COLO668 (cell line): ENCODE results near the gene RNF207.
A peak's percentile ranks its signal among the peaks of the same experiment; 100 is the strongest.

Experiments
- DNase-seq: peaks from one replicate; lab custom pipeline; 2025; ENCODE audit not compliant: unreplicated experiment; lab: John Stamatoyannopoulos, UW

Gene RNF207

DNA sequence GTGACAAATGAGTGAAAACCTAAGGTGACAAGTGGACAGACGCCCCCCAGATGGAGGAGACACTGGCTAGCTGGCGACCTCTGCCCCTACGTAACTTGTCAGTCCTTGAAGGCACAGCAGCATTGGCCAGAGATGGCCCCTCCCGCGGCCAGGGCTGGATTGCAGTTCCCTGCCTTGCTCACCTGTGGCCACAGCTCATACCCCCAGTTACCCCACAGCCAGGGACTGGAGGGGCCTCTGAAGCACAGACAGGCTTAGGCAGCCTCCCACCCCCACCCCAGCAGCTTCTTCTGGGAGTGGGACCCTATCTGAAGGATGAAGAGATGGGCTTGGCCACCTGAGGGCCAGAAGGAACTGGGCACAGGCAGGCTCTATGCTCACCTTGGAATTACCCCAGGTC, 41.7 kb downstream of the RNF207 start:
- no peak for DNase-seq

DNA sequence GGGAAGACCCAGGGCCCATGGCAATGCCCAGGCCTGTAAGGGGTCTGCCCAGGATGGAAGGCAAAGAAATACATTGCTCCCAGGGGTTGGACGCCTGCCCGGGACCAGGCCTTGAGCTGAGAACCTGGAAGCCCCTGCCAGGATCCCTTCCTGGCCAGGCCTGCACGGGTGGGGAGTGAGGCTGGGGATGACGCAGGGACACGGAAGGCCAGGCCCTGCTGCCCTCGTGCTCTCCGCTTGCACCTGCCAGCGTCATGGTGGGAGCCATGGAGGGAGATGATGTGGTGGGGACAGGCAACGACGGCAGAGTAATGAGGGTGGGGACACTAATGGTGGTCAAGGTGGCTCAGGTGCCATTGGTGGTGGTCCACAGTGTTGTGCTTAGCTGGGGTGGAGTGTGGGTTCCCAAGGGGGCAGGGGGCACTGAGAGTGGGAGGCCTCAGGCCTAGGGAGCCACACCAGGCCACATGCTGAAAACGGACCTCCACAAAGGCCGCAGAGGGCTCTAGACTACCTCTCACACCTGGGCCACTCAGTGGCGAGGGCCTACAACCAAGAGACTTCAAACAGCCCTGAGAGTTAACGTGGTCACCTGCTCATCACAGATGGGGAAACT, 42.4 kb downstream of the RNF207 start:
- no peak for DNase-seq

DNA sequence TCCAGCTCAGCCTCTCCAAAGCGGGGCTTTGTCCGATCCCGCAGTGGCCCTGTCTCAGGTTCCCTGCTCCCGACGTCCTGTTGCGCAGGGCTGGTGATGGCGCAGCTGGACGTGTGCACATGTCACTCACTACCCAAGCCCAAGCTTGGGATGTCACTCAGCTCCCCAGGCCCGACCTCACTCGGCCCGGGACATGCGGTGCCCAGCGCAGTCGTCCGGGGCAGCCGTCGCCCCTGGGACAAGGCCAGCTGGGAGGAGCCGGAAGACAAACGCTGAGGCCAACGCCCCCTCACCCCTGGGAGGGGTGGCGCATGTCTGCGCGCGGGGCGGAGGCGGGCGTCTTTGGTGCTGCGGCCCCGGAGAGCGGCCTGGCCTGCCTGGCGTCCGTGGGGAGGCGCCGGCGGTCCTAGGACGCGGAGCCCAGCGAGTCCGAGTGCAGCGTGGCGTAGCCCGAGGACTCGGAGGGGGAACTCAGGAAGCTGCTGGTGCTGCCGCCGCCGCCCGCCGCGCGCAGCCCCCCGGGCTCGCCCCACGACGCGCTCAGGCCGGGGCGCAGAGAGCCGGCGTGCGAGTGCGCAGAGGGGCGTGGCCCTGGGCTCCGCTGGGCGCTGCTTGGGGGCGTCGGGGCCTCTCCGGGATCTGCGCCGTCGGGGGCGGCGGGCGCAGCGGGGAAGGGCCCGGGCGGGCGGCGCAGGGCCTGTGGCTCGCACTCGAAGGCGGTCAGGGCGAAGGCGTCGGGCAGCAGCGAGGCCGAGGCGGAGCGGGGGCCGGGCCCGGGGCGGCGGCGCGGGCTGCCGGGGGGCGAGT, 43.2 kb downstream of the RNF207 start:
- peak; percentile 49 for DNase-seq

DNA sequence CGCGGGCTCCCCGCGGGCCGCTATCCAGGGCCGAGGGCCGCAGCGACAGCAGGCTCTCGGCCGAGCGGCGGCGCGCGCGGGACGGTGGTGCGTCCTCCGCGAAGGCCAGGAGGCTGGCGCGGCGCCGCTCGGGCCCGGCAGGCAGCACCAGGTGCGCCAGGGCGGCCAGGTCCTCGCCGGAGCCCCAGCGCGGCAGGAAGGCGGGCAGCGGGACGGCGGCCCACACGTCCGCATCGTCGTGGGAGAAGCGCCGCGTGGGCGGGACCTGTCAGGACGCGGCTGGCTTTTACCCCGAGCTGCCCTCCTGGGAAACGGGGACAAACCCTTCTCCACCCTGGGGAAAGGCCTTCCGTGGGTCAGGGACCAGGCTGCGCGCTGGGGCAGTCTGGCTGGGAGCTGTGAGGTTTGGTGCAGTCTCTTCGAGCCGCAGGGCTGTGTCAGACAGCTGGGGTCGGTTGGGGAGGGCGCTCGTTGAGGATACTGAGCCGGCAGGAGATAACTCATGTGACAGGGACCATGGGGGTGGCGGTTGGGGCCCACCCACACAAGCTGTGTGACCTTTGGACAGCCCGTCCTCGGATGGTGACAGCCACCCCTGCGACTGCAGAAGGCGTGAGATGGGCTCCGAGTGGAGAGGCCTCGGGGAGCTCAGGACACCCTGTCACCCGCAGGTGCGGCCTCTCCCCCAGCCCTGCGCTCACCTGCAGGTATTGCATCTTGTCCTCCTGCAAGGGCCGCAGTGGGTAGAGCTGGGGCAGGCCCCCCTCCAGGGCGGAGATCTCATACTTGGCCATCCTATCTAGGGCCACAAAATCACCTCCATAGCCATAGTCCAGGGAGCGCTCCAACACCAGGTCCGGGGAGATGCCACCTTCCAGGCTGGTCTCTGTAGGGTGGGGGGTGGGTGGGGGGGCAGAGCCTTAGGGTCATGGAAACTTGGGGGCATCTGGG, 44.1 kb downstream of the RNF207 start:
- DNase-seq = peak; percentile 81

DNA sequence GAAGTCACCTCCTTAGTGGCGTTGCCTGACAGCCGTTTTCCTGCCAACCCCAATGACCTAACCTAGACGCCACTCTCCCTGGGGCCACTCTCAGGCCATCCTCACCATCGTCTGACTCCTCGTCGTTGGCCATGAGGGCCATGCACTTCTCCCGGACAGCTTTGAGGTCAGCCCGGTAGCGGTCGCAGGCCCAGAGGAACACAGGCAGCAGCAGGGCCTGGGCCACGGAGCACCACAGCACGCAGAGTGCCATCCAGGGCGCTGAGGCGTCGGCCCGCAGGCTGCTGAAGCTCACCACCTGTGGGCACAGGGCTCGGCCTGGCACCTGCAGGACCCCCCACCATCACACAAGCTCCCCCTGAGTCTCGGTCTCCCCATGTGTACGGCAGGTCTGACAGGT, 45.3 kb downstream of the RNF207 start:
- DNase-seq = no peak

DNA sequence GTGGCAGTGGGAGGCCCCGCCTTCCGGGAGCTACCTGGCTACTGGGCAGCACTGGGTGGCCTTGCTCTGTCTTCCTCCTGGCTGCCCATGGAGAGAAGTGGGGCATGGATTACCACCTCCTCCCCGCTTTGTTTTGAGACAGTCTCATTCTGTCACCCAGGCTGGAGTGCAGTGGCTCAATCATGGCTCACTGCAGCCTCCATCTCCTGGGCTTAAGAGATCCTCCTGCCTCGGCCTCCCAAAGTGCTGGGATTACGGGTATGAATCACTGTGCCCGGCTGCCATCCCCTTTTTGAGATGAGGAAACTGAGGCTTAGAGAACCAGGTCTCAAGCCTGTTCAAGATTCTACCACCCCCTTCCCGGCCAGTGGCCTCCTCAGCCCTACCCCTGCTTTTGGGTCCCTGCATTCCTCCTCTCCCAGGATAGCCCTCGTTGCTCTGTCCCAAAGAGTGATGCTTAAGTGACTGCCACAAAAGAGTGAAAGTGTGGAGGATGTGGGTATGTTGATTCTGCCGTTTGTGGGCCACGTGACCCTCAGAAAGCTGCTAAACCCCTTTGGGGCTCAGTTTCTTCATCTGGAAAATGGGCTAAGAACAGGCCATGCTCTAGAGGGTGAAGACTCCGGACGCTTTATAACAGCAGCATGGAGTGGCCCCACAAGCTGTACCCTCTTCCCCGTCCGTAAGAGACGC, 45.9 kb downstream of the RNF207 start:
- no peak for DNase-seq

DNA sequence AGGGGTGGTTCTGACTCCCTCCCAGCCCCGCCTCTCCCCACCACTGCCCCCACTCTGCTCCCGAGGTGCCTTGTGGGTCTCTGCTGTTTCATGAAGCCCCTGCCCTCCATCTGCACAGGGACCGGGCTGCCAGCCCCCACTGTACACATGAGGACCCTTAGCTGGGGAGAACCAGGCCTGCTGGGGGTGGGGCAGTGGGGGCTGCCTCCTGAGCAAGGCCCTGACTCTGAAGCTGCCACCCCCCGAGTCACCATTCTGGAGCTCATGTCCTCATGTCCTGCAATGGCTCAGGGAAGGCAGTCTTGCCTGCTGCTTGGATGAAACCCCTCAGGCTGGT, 46.4 kb downstream of the RNF207 start:
- DNase-seq = no peak

DNA sequence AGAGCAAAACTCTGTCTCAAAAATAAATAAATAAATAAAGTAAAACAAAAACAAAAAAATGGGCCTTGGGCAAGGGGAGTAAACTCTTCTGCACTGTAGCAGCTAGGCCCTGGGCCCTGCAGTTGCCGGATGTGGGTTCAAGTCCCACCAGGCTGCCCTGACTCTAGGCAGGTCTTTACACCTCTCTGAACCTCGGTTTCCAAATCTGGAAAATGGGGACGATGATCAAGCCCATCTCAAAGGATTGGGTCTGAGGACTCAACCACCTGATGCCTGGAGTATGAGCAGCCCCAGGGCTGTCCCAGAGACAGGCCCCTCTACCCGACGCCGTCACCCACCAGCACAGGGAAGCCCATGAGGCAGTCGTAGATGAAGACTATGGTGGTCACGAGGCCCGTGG, 47.5 kb downstream of the RNF207 start:
- DNase-seq = no peak

DNA sequence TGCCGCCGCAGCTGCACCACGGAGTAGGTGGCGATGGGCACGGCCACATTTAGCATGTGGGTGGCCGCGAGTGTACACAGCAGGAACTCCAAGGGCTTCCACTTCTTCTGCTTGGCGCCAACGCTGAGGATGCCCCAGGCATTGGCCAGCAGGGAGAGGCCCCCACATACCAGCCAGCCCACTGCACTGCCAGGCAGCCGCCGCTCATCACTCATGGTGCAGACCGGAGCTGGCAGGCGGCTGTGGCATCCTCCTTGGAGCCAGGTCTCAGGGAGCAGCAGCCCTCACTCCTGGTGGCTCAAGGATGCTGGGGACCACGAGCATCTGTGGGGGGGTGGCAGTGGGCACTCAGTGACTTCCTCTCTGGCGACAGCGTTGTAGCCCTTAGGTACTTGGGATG, 48.8 kb downstream of the RNF207 start:
- no peak for DNase-seq

DNA sequence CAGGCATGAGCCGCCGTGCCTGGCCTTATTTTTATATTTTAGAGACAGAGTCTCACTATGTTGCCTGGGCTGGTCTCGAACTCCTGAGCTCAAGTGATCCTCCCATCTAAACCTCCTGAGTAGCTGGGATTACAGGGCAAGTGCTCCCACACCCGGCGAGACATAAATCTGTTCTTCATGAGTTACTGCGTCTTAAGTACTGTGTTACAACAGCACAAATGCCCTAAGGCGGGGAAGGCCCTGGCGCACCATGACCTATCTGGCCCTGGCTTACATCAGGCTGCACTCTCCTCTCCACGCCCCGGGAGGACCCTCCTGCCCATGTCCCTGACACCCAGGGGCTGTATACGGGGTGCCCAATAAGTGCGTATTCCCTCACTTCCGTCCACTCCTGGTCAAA, 50.7 kb downstream of the RNF207 start:
- DNase-seq = no peak

DNA sequence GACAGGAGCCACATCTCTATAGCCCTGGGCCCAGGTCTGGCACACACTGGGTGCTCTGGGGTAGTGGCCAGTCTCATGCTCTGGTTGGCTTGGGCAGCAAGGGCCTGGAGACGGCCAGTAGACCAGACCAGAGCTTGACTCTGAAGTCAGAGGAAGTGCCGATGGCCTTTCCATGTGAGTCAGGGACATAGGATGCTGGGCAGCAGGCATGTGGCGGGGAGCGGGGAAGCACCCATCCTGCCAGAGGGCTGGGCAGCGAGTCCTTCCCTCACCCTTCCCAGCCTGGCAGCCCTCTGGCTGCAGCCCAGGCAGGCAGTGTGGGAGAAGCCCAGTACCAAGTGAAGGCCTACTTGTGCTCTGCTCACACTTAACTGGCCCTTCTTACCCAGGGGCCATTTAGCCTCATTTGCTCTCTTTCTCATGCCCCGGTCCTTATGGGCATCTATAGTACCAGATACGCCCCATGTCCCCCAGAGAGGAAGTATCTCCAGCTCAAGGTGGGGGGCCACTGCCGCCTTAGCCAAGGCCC, 51.7 kb downstream of the RNF207 start:
- no peak for DNase-seq

DNA sequence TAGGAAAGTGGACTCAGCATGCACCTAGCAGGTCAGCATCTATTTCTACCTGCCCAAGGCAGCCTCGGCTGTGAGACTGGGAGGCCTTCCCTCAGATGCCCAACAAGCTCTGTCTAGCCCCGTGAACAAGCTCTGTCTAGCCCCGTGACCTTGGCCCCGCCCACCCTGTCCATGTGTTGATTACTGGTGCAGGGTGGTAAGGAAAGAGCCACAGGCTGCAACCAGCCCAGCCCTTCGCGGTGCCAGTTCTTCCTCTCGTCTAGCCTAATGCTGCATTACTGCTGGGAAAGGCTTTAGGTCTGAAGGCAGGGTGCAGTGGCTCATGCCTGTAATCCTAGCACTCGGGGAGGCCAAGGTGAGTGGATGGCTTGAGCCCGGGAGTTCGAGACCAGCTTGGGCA, 52.8 kb downstream of the RNF207 start:
- DNase-seq = peak; percentile 45

DNA sequence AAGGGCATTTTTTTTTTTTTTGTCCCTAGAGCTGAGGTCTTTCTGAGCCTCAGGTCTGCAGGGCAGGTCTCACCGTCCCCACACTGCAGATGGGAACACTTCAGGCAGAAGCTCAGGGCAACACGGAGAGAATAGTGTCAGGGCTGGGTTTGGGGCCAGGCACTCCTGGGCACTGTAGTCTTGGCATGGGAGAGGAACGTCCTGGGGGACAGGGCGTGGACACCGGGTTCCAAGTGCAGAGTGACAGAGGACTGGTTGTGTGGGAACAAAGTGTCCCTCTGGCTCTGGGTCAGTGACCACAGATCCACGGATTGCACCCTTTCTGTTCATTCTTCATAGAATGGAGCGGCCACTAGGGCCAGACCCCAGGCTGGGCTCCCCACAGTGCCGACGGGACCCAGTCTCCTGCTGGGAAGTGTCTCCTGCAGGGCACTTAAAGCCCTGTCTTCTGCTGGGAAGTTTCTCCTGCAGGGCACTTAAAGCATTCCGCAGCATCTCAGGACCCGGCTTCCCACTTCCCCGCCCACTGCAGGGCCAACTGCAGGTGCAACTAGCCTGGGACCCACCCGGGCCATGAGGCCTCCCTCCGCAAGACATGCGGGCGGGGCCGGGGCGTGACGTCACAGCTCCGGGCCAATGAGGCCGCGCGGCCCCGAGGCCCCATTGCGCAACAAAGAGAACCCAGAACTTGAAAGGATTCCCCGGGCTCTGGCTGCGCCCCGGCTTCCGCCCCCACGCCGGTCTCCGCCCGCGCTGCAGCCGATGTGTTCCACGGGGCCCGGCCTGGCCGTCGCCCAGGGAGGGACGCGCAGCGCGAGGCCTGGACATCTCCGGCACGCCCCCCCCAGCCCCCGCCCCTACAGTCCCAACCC, 53.8 kb downstream of the RNF207 start:
- peak; percentile 83 for DNase-seq

DNA sequence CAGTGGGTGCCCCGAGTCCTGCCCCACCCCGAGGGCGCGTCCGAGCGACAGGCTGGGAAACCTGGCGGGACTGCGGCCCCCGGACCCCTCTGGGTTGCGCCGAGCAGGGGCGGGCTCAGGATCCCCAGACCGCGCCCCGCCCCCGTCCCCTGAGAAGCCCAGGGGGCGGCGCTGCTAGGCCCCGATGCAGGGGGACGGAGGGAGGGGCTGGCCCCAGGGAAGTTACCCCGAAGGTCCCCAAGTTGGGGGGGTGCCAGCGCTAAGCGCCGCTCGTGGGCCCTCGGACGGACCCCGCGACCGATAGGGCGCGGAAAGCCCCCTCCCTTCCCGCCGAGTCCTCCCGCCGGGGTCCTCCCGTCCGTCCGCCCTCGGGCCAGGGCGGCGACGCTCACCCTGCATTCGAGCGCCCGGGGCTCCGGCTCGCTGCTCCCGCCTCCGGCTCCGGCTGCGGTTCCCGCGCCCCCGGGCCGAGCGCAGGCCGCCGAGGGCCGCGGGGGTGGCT, 54.6 kb downstream of the RNF207 start:
- peak; percentile 68 for DNase-seq

DNA sequence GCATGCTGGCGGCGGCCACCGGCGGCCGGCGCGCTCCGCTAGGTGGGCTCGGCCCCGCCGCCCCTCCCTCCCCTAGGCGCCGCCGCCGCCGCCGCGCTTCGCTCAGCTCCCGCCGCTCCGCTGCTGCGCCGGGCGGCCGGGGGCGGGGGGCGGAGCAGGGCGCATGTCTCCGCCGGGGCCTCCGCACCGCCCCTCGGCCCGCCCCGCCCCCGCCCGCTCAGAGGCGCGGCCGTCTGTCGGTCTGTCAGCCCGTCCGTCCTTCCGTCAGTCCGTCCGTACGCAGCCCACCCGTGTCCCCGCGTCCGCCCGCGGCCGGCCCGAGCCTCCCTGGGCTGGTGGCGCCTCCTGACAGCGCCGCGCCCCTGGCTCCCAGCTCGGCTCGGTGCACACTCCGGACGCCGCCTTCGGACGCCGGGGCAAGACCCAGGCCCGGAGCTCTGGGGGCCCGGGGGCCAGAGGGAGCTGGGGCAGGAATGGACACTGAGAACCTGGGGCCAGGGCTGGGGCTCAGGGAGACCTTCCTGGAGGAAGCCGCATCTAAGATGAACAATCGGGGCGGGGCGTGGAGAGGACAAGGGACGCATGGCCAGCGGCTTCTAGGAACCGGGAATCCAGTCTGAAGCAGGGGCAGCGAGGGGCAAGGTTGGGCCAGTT, 55.2 kb downstream of the RNF207 start, which contains the start of gene GPR153:
Gene GPR153, minus strand, starts transcription at position 138 of the 654 bp plus-strand sequence. CDS start 6,193 bp downstream, outside the sequence.
- peak; percentile 70 for DNase-seq

DNA sequence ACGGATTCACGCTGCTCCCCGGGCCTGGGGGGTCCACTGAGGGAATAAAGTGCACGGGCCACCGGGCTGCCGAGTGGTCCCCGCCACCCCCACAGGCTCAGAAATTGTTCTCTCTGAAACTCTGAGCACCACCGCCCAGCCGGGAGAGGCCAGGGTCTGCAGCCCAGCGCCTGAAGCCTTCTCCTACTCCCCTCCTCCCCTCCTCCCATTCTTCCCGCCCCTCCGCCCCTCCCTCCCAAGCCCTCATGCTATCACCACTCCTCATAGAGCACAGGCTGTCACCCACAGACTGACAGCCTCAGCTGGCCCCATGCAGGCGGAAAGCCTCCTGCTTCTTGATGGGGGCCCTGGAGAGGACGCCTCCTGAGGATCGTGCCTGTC, 55.7 kb downstream of the RNF207 start:
- DNase-seq = no peak

DNA sequence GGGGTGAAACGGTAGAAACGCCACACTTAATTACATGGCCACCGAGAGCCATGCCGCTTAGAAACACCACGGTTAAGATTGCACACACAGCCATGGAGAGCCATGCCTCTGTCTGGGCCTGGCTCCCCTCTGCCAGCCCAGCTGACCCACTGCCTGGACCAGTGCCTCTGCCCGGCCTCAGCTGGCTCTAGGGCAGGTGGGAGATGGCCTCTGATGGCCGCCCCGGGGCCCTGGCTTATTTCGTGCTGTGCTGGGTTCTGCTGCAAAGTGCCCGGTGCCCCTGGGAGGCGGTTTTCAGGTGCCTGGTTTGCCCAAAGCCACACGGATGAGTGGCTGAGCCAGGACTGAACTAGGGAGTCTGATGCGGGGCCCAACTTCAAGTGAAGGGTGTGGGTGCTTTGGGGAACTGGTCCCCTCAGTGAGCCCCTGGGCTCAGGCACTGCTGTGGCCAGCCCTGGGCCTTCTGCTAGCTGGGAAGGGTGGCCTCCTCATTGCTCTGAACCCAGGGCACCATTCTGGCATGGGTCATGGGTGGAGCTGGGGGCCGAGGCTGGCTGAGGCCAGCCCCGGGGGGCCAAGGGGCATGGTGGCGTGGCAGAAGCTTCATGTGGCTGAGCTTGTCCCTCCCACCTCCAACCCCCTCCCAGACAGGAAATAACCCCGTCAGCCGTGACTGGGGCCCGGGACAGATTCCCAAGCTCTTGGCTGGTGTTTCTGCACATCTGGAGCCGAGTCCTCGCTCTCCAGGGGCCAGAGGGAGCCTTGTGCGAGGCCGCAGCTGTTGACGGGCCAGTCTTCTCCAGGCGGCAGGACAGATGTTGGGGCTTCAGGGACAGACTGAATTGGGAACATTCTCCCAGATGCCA, 56.9 kb downstream of the RNF207 start:
- DNase-seq = no peak

DNA sequence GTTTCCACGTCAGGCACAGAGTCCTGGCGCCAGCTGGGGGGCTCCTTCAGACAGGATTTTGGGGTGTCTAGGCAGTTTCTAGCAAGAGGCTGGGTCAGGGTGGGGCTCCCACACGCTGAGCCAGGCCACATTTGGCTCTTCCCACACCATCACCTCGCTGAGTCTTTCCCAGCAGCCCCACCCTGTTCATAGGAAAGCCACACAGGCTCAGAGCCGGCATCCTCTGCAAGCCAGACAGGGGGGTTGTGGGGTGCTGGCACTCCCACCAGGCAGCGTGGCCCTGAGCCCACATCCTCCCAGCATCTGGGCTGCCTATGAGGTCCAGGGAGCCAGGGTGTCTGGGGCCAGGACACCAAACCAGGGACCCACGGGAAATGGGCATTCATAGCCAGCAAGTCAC, 57.8 kb downstream of the RNF207 start:
- DNase-seq = no peak
